Endothelial cell (in vitro differentiated cells): ENCODE measurements around the gene DEDD. TPM values are rescaled to one million over a fixed set of nuclear protein-coding genes. Genes with fewer than 3 reads are reported as not detected.

Source experiments
- DNase-seq: peaks from one replicate; pipeline ENCODE4 v3.0.0; 2021; ENCODE audit warnings: low spot score
- H3K27ac Mint-ChIP-seq: one replicate; pipeline ENCODE4 v1.8.0; 2021; ENCODE audit warnings: mixed read lengths, inconsistent platforms; ENCODE audit not compliant: unreplicated experiment
- H3K27me3 Mint-ChIP-seq: one replicate; pipeline ENCODE4 v1.8.0; 2021; ENCODE audit warnings: mild to moderate bottlenecking, moderate library complexity, mixed read lengths, inconsistent platforms; ENCODE audit not compliant: unreplicated experiment
- H3K36me3 Mint-ChIP-seq: one replicate; pipeline ENCODE4 v1.8.0; 2021; ENCODE audit warnings: mild to moderate bottlenecking, low read depth, mixed read lengths, inconsistent platforms; ENCODE audit not compliant: unreplicated experiment
- H3K4me1 Mint-ChIP-seq: one replicate; pipeline ENCODE4 v1.8.0; 2021; ENCODE audit warnings: mild to moderate bottlenecking, mixed read lengths, inconsistent platforms; ENCODE audit not compliant: unreplicated experiment
- H3K4me3 Mint-ChIP-seq: one replicate; pipeline ENCODE4 v1.8.0; 2021; ENCODE audit warnings: mild to moderate bottlenecking, mixed read lengths, inconsistent platforms; ENCODE audit not compliant: unreplicated experiment
- H3K9me3 Mint-ChIP-seq: one replicate; pipeline ENCODE4 v1.8.0; 2021; ENCODE audit warnings: mixed read lengths, inconsistent platforms; ENCODE audit not compliant: unreplicated experiment
- CTCF ChIP-seq: fragments of 200-600 bp; sonication (generic); IDR thresholded peaks from one replicate; pipeline ENCODE4 v1.5.0; 2021; ENCODE audit warnings: antibody characterized with exemption; ENCODE audit not compliant: unreplicated experiment
- total RNA-seq: library from RNA; stranded (reverse); fragmentation: NEBNext Ultra II Directional; extraction: Animal tissue kit (Norgen Biotek cat#: 25700); gene quantifications from one replicate; pipeline ENCODE4 v1.2.1, GENCODE V29; 2021; ENCODE audit not compliant: unreplicated experiment

DEDD gene
- total RNA-seq, 1 donor from 2014 or later, result 133 TPM

GRCh38 chr1:161086457-161086856 is 46.0 kb downstream of the DEDD start:
- Mint-ChIP-seq H3K4me1 (peaks cover 11% of the 10 kb centered on the region), H3K27ac (no peak overlapping the region), H3K4me3 (no peak overlapping the region), H3K9me3 (no peaks in the 10 kb centered on the region), H3K36me3 (no peaks in the 10 kb centered on the region), H3K27me3 (peaks cover 14% of the 10 kb centered on the region)
- TF ChIP-seq CTCF, result no peak
- no peak for DNase-seq

DNA sequence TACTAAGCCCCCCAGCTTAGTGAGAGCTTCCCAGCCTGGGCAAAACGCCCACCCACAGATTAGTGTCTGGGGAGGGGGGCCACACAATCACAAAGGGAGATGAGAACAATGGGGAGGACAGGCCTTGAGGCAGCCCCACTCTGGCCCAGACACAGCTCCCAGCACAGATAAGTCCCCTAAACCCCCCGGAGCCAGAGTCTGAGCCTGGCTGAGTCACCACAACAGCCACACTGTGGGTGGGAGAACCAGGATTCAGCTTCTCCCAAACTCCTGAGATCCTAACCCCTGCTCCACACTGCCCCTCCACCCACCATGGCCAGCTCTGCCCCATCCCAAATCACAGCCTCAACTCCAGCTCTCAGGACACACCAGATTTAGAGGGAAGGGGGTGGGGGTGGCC is 47.3 kb downstream of the DEDD start:
- DNase-seq, result no peak
- Mint-ChIP-seq H3K36me3 (no peaks in the 10 kb centered on the region), H3K4me3 (no peak overlapping the region), H3K27ac (no peak overlapping the region), H3K27me3 (peaks cover 18% of the 10 kb centered on the region), H3K9me3 (no peaks in the 10 kb centered on the region), H3K4me1 (peaks cover 11% of the 10 kb centered on the region)
- no peak for TF ChIP-seq CTCF

DNA sequence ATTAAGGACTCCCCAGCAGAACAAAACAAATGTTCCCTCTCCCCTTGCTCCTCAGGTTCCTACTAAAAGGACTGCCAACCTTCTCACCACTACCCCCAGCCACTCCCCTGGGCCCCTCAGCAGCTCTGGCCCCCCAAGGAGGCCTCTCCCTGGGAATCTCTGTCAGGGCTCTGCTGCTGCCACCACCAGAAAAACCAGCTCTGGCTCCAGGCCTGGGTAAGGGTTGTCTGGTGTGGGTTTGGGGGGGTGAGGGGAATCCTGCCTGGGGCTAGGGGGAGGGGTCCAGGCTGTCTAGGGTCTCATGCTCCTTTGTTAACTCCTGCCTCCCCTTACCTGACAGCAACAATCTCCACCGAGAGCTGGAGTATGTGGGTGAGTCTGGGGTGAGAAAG is 47.9 kb downstream of the DEDD start:
- Mint-ChIP-seq H3K9me3 (no peaks in the 10 kb centered on the region), H3K36me3 (no peaks in the 10 kb centered on the region), H3K4me3 (no peak overlapping the region), H3K4me1 (peaks cover 11% of the 10 kb centered on the region), H3K27ac (no peak overlapping the region), H3K27me3 (peaks cover 18% of the 10 kb centered on the region)
- no peak for TF ChIP-seq CTCF
- DNase-seq, result no peak

GRCh38 chr1:161083748-161084596 is 48.5 kb downstream of the DEDD start:
- Mint-ChIP-seq H3K4me3 (peak overlapping the region; percentile 44), H3K27ac (no peak overlapping the region), H3K36me3 (no peaks in the 10 kb centered on the region), H3K9me3 (no peaks in the 10 kb centered on the region), H3K4me1 (peaks cover 10% of the 10 kb centered on the region), H3K27me3 (peaks cover 18% of the 10 kb centered on the region)
- no peak for TF ChIP-seq CTCF
- no peak for DNase-seq

GRCh38 chr1:161082996-161083747 is 49.3 kb downstream of the DEDD start:
- no peaks in the 10 kb centered on the region for H3K9me3 Mint-ChIP-seq
- no peak overlapping the region for H3K27ac Mint-ChIP-seq
- H3K4me3 Mint-ChIP-seq, result no peak overlapping the region
- DNase-seq, result no peak
- TF ChIP-seq CTCF, result no peak
- peaks cover 7% of the 10 kb centered on the region for H3K4me1 Mint-ChIP-seq
- H3K27me3 Mint-ChIP-seq, result peaks cover 20% of the 10 kb centered on the region
- H3K36me3 Mint-ChIP-seq, result no peaks in the 10 kb centered on the region
